K562 (cell line): ENCODE data around the gene SCAP. TPM values are rescaled to one million over a fixed set of nuclear protein-coding genes. Genes with fewer than 3 reads are reported as not detected.

Source experiments
- CREB3L1 ChIP-seq: fragments of 450-650 bp; IDR thresholded peaks from 2 replicates; pipeline ENCODE4 v1.6.1; 2014; ENCODE audit warnings: low read depth, mild to moderate bottlenecking, moderate library complexity, borderline replicate concordance
- E2F8 ChIP-seq: fragments of 450-650 bp; IDR thresholded peaks from 2 replicates; pipeline ENCODE4 v1.7.1; 2018; ENCODE audit warnings: mild to moderate bottlenecking, low read depth; ENCODE audit not compliant: partially characterized antibody
- HDAC8 ChIP-seq: fragments of 450-650 bp; IDR thresholded peaks from 2 replicates; pipeline ENCODE4 v1.6.1; 2016; ENCODE audit warnings: mild to moderate bottlenecking, missing genetic modification characterization, moderate library complexity, missing compliant biosample characterization
- KDM4B ChIP-seq, 2 experiments: fragments of 450-650 bp in 1 of 2; sonication (generic) in 1 of 2; IDR thresholded peaks; 2 replicates each; pipeline ENCODE4 v1.6.1; 2016 to 2017; ENCODE audit warnings: borderline replicate concordance in 2 of 2, antibody characterized with exemption in 1 of 2, low read depth in 1 of 2, mild to moderate bottlenecking in 1 of 2
- LARP7 ChIP-seq: fragments of 450-650 bp; IDR thresholded peaks from 2 replicates; pipeline ENCODE4 v1.6.1; 2016
- MAFK ChIP-seq: IDR thresholded peaks from 2 replicates; pipeline ENCODE4 v1.6.1; 2011; ENCODE audit warnings: low read length, improper control_type of control experiment
- MNT ChIP-seq, 2 experiments: fragments of 450-650 bp; conservative IDR thresholded peaks; 2 replicates each; pipeline ENCODE4 v1.6.1; 2017; ENCODE audit warnings: mild to moderate bottlenecking in 2 of 2, moderate library complexity in 2 of 2
- NR1H2 ChIP-seq: sonication (generic); formaldehyde crosslinking; IDR thresholded peaks from 2 replicates; pipeline ENCODE4 v1.4.0; 2020; ENCODE audit warnings: mild to moderate bottlenecking, missing genetic modification reagents
- PCBP2 ChIP-seq: fragments of 200-400 bp; formaldehyde crosslinking; IDR thresholded peaks from 2 replicates; pipeline ENCODE4 v1.6.1; 2018; ENCODE audit warnings: low read length, low read depth, mild to moderate bottlenecking, moderate library complexity; ENCODE audit not compliant: poor library complexity, severe bottlenecking
- RBM22 ChIP-seq: fragments of 200-400 bp; formaldehyde crosslinking; IDR thresholded peaks from 2 replicates; pipeline ENCODE4 v1.6.1; 2018; ENCODE audit warnings: low read length, low read depth; ENCODE audit not compliant: poor library complexity, severe bottlenecking
- polyA plus RNA-seq, 8 experiments: library from polyadenylated mRNA; depleted of rRNA in 4 of 8; stranded (reverse) in 5 of 8; unstranded in 3 of 8; fragments of >200 nt; fragmentation: Nextera tagmentation in 2 of 8; fragmentation: Illumina TruSeq in 1 of 8; extraction: Ambion mirVana in 2 of 8; extraction: Trizol in 1 of 8; gene quantifications; 2 replicates each; pipeline versions ENCODE4 v1.2.1 to v1.2.3, GENCODE V29; 2011 to 2014; ENCODE audit warnings: inconsistent platforms in 1 of 8, missing spikeins in 1 of 8
- total RNA-seq, 7 experiments: library from RNA; depleted of rRNA in 6 of 7; stranded (reverse); fragments of >200 nt in 6 of 7; fragmentation: Illumina TruSeq in 2 of 7; extraction: Trizol in 2 of 7; gene quantifications; 2 replicates each; pipeline versions ENCODE4 v1.2.1 to v1.2.3, GENCODE V29; 2011 to 2021; ENCODE audit warnings: low replicate concordance in 1 of 7
- TF ChIP-seq, protein P1 (sequence below): fragments of 250-450 bp; sonication (Bioruptor Pico); IDR thresholded peaks from 2 replicates; pipeline ENCODE4 v1.8.0; 2022; ENCODE audit warnings: inconsistent platforms, mild to moderate bottlenecking, moderate library complexity, borderline replicate concordance
- TF ChIP-seq, protein P2 (sequence below): fragments of 200-800 bp; sonication (Bioruptor generic); IDR thresholded peaks from 2 replicates; pipeline ENCODE4 v1.6.1; 2016; ENCODE audit warnings: missing genetic modification characterization, missing compliant biosample characterization

Gene SCAP
- total and polyA plus RNA-seq, 9 of the 15 experiments (the other 6 are each of a cell fraction or from before 2014, with no cell fraction given), result 2.6 to 104 (median 37.8) TPM

GRCh38 chr3:47380601-47381316 is 95.0 kb downstream of the SCAP start, which contains the start of gene PTPN23 (continued):
- TF ChIP-seq, protein P1, sequence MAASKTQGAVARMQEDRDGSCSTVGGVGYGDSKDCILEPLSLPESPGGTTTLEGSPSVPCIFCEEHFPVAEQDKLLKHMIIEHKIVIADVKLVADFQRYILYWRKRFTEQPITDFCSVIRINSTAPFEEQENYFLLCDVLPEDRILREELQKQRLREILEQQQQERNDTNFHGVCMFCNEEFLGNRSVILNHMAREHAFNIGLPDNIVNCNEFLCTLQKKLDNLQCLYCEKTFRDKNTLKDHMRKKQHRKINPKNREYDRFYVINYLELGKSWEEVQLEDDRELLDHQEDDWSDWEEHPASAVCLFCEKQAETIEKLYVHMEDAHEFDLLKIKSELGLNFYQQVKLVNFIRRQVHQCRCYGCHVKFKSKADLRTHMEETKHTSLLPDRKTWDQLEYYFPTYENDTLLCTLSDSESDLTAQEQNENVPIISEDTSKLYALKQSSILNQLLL (CRISPR knock-in tag), result no peak
- TF ChIP-seq NR1H2 (CRISPR knock-in tag) (no peak), LARP7 (peak; percentile 93), HDAC8 (no peak), KDM4B (IDR thresholded peaks at IDR 0.05; ENCODE audit: borderline replicate concordance in 2 of 2, low read depth in 1 of 2) (peak in 1 of 2 experiments; percentile 92; a peak in 2 of 4 replicates), RBM22 (no peak), PCBP2 (no peak), E2F8 (no peak), CREB3L1 (peak; percentile 99), MNT (conservative IDR thresholded peaks at IDR 0.05) (peak; percentile 93 to 97), MAFK (no peak; the same call in 1 of the 2 replicates)
- TF ChIP-seq, protein P2, sequence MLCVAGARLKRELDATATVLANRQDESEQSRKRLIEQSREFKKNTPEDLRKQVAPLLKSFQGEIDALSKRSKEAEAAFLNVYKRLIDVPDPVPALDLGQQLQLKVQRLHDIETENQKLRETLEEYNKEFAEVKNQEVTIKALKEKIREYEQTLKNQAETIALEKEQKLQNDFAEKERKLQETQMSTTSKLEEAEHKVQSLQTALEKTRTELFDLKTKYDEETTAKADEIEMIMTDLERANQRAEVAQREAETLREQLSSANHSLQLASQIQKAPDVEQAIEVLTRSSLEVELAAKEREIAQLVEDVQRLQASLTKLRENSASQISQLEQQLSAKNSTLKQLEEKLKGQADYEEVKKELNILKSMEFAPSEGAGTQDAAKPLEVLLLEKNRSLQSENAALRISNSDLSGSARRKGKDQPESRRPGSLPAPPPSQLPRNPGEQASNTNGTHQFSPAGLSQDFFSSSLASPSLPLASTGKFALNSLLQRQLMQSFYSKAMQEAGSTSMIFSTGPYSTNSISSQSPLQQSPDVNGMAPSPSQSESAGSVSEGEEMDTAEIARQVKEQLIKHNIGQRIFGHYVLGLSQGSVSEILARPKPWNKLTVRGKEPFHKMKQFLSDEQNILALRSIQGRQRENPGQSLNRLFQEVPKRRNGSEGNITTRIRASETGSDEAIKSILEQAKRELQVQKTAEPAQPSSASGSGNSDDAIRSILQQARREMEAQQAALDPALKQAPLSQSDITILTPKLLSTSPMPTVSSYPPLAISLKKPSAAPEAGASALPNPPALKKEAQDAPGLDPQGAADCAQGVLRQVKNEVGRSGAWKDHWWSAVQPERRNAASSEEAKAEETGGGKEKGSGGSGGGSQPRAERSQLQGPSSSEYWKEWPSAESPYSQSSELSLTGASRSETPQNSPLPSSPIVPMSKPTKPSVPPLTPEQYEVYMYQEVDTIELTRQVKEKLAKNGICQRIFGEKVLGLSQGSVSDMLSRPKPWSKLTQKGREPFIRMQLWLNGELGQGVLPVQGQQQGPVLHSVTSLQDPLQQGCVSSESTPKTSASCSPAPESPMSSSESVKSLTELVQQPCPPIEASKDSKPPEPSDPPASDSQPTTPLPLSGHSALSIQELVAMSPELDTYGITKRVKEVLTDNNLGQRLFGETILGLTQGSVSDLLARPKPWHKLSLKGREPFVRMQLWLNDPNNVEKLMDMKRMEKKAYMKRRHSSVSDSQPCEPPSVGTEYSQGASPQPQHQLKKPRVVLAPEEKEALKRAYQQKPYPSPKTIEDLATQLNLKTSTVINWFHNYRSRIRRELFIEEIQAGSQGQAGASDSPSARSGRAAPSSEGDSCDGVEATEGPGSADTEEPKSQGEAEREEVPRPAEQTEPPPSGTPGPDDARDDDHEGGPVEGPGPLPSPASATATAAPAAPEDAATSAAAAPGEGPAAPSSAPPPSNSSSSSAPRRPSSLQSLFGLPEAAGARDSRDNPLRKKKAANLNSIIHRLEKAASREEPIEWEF, result no peak
